ENCODE data around the gene ARID5A. TPM values are rescaled to one million over a fixed set of nuclear protein-coding genes. Genes with fewer than 3 reads are reported as not detected.

Gene ARID5A
- total and polyA plus RNA-seq, 10 of the 15 experiments (the other 5 are each of a cell fraction or from before 2014, with no cell fraction given), result 0.76 to 87.1 (median 37.6) TPM

GRCh38 chr2:96552315-96553175 lies 16.0 kb downstream of the ARID5A start (continued):
- TF ChIP-seq EP300 (IDR thresholded peaks at IDR 0.05; ENCODE audit: borderline replicate concordance in 1 of 2, control insufficient read depth in 1 of 2, low read depth in 2 of 2, low read length in 2 of 2), result no peak

- RAD21 ChIA-PET (ENCODE audit: unreplicated experiment), result interaction anchor here (0.6 to 5.4 kb wide), 13 partner anchors 9 to 291 kb away, joined by 3 to 56 read pairs (median 7); no protein-coding TSS in a partner anchor
- H3K4me3 ChIP-seq, result no peak overlapping the region
- BruUV-seq (replicated peaks), result no TSS peak
- H3K9ac ChIP-seq (ENCODE audit: control insufficient read depth, insufficient read depth, low read length), result no peak overlapping the region
- intact Hi-C loops (cut with micrococcal nuclease; ENCODE audit: unreplicated experiment), result no loop called here
- peaks cover 10 to 33% of the 10 kb centered on the region in 2 experiments; a peak in 3 of 4 replicates for H3K36me3 ChIP-seq (ENCODE audit: control insufficient read depth in 2 of 2, insufficient read depth in 2 of 2, low read length in 1 of 2)
- H3K27ac ChIP-seq (ENCODE audit: control insufficient read depth, insufficient read depth), result no peak overlapping the region
- SMC1A ChIA-PET (ENCODE audit: uncharacterized antibody, unreplicated experiment), result interaction anchor here (0.6 to 2.8 kb wide), 11 partner anchors 9 to 148 kb away, joined by 3 to 21 read pairs (median 5); partner anchors contain the start of gene ARID5A
- FAIRE-seq (no peak), DNase-seq (ENCODE audit: low read depth, low spot score) (no peak), ATAC-seq (peak; percentile 11)
- no peaks in the 10 kb centered on the region for H3K27me3 ChIP-seq (replicated peaks in 1 of 2; ENCODE audit: control insufficient read depth in 2 of 2, insufficient read depth in 2 of 2, low read length in 1 of 2)
- H3K4me1 ChIP-seq (ENCODE audit: control insufficient read depth, insufficient read depth, low read length), result no peaks in the 10 kb centered on the region
- no peak overlapping the region for H3K4me2 ChIP-seq (ENCODE audit: control insufficient read depth, insufficient read depth)
- CTCF ChIA-PET, result interaction anchor here (0.7 to 5.9 kb wide), 21 partner anchors 9 to 283 kb away, joined by 3 to 64 read pairs (median 5); partner anchors contain the start of genes ARID5A, CNNM4 and KANSL3
- no peaks in the 10 kb centered on the region; the same call in 1 of the 2 replicates for H4K20me1 ChIP-seq (ENCODE audit: control insufficient read depth, insufficient read depth)
- H2AFZ ChIP-seq (ENCODE audit: control insufficient read depth, low read depth, low read length), result no peak overlapping the region
- POLR2A ChIA-PET, result interaction anchor here (0.7 to 1.4 kb wide), 8 partner anchors 11 to 42 kb away, joined by 3 to 6 read pairs (median 4); no protein-coding TSS in a partner anchor
- in situ Hi-C loops (cut with MboI), result no loop called here
- 65% methylated on average over 16 of the region's 16 CpGs for WGBS (ENCODE audit: insufficient coverage, insufficient replicate concordance, low lambda C conversion rate, missing lambda C conversion rate)
- no peaks in the 10 kb centered on the region for H3K79me2 ChIP-seq (ENCODE audit: control insufficient read depth, insufficient read depth, low read length)
- no peaks in the 10 kb centered on the region for H3K9me3 ChIP-seq (replicated peaks; ENCODE audit: control insufficient read depth, insufficient read depth, low read length)
- no peak for TF ChIP-seq NRF1 (conservative IDR thresholded peaks at IDR 0.05; ENCODE audit: low read depth, low read length)
- no peak for TF ChIP-seq FOXM1 (IDR thresholded peaks at IDR 0.05; ENCODE audit: low read depth, low read length)
- peak; percentile 29; the same call in 1 of the 2 replicates for TF ChIP-seq POLR2AphosphoS2 (IDR thresholded peaks at IDR 0.05; ENCODE audit: low read depth, low read length)
- TF ChIP-seq NFXL1 (IDR thresholded peaks at IDR 0.05; ENCODE audit: borderline replicate concordance), result no peak
- TF ChIP-seq CHD2 (IDR thresholded peaks at IDR 0.05; ENCODE audit: borderline replicate concordance, low read depth, low read length), result no peak
- no peak for TF ChIP-seq NKRF (conservative IDR thresholded peaks at IDR 0.05)
- TF ChIP-seq RAD21 (IDR thresholded peaks at IDR 0.05; ENCODE audit: insufficient read depth, low read depth, low read length), result no peak
- TF ChIP-seq POLR2AphosphoS5 (IDR thresholded peaks at IDR 0.05; ENCODE audit: low read length), result peak; percentile 32
- TF ChIP-seq BRCA1 (IDR thresholded peaks at IDR 0.05; ENCODE audit: low read depth, low read length), result no peak
- no peak for TF ChIP-seq HDAC6 (IDR thresholded peaks at IDR 0.05; ENCODE audit: unreplicated experiment)
- no peak for TF ChIP-seq USF2 (IDR thresholded peaks at IDR 0.05; ENCODE audit: borderline replicate concordance, low read depth, low read length)
- no peak for TF ChIP-seq SUZ12 (IDR thresholded peaks at IDR 0.05; ENCODE audit: unreplicated experiment)
- no peak for TF ChIP-seq CHD1 (IDR thresholded peaks at IDR 0.05; ENCODE audit: low read depth, low read length)
Measured at GRCh38 chr2:96553176-96553956, 16.8 kb downstream of the ARID5A start.

Measured in GM12878 (cell line).